ENCODE data around the gene UBE2D4. TPM values are rescaled to one million over a fixed set of nuclear protein-coding genes. Genes with fewer than 3 reads are reported as not detected.
A peak's percentile ranks its signal among the peaks of the same experiment; 100 is the strongest.

UBE2D4 gene
- polyA plus RNA-seq, 4 donors = 10.2 to 13.6 (median 11.8) TPM

DNA sequence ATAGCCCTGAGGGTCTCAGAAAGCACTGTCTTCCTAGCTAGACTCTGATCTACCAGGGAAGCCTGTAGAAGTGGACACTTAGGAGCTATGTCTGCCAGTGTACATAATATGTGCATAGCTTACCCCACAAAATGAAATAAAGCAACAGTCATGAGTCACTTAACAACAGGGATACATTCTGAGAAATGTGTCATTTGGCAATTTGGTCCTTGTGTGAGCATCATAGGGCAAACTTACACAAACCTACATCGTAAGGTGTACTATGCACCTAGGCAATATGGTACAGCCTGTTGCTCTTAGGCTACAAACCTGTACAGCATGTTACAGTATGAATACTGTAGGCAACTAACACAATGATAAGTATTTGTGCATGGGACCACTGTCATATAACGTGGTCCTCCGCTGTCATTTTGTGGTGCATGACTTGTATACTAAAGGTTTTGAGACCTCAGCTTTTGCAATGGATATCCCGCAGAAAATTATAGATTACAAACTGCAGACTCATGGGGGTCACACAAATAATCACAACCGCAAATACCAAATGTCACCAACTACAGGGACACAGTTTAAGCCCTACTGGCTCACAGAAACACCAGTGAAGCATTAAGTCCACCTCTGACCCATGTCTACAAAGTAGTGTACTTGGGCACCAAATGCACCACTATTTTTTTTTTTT is 21.6 kb upstream of the UBE2D4 start:
- Histone ChIP-seq H3K9me3 (ENCODE audit: control insufficient read depth in 2 of 2, insufficient read depth in 1 of 2, low read depth in 1 of 2, low read length in 1 of 2) (no peaks in the 10 kb centered on the region), H3K4me1 (ENCODE audit: control insufficient read depth in 3 of 3, insufficient read depth in 2 of 3, low read depth in 1 of 3, low read length in 2 of 3) (peaks cover 2 to 17% (median 10%) of the 10 kb centered on the region in 3 donors), H3K27me3 (ENCODE audit: control insufficient read depth in 3 of 3, insufficient read depth in 3 of 3, low read length in 3 of 3) (no peaks in the 10 kb centered on the region), H3K27ac (ENCODE audit: low read depth in 1 of 3, low read length in 2 of 3) (peak overlapping the region; percentile 72 to 91 (median 90)), H3K36me3 (ENCODE audit: control insufficient read depth in 3 of 3, insufficient read depth in 2 of 3, low read depth in 1 of 3, low read length in 3 of 3) (peaks cover 0 to 21% (median 0%) of the 10 kb centered on the region in 3 donors), H3K4me3 (ENCODE audit: low read depth in 1 of 3, low read length in 3 of 3) (peak overlapping the region in 1 of 3 donors; percentile 25)
- no peak for FAIRE-seq
- 67 to 90% (median 77%) methylated on average over 5 of the region's 5 CpGs for WGBS, 3 donors
- peak; percentile 58 to 60 for DNase-seq

GRCh38 chr7:43905209-43905946 is 20.9 kb upstream of the UBE2D4 start:
- 15 to 34% (median 29%) methylated on average over 8 of the region's 8 CpGs for WGBS, 3 donors
- peak overlapping the region; percentile 78 to 96 (median 86) for H3K4me3 ChIP-seq (ENCODE audit: low read depth in 1 of 3, low read length in 3 of 3)
- no peak for FAIRE-seq
- H3K4me1 ChIP-seq (ENCODE audit: control insufficient read depth in 3 of 3, insufficient read depth in 2 of 3, low read depth in 1 of 3, low read length in 2 of 3) = peaks cover 2 to 17% (median 10%) of the 10 kb centered on the region in 3 donors
- peak; percentile 93 to 98 for DNase-seq
- H3K9me3 ChIP-seq (ENCODE audit: control insufficient read depth in 2 of 2, insufficient read depth in 1 of 2, low read depth in 1 of 2, low read length in 1 of 2) = no peaks in the 10 kb centered on the region
- peaks cover 0 to 19% (median 0%) of the 10 kb centered on the region in 3 donors for H3K36me3 ChIP-seq (ENCODE audit: control insufficient read depth in 3 of 3, insufficient read depth in 2 of 3, low read depth in 1 of 3, low read length in 3 of 3)
- H3K27ac ChIP-seq (ENCODE audit: low read depth in 1 of 3, low read length in 2 of 3) = peak overlapping the region; percentile 87 to 98 (median 98)
- no peaks in the 10 kb centered on the region for H3K27me3 ChIP-seq (ENCODE audit: control insufficient read depth in 3 of 3, insufficient read depth in 3 of 3, low read length in 3 of 3)

DNA sequence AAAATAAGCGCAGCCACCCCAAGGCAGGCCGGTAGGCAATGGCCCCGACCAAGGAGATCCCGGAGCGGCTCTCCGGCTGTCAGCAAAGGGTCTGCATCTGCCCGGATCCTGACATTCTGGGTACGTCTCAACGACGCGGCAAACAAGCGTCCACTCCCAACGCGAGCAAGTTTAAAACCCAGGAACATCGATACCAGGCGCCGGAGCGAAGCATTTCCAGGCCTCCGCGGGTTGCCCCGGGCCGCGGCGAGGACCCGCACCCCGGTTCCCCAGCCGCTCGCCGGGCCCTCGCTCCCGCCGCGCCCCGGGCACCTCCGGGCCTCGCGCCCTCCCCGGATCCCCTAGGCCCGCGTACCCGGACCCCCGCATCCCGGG is 20.3 kb upstream of the UBE2D4 start:
- no peak for FAIRE-seq
- H3K4me3 ChIP-seq (ENCODE audit: low read depth in 1 of 3, low read length in 3 of 3) = peak overlapping the region; percentile 78 to 96 (median 86)
- WGBS, 3 donors = 1% methylated on average over 15 to 43 of the region's 43 CpGs
- peak; percentile 30 to 70 for DNase-seq
- H3K36me3 ChIP-seq (ENCODE audit: control insufficient read depth in 3 of 3, insufficient read depth in 2 of 3, low read depth in 1 of 3, low read length in 3 of 3) = peaks cover 0 to 19% (median 0%) of the 10 kb centered on the region in 3 donors
- peaks cover 2 to 17% (median 10%) of the 10 kb centered on the region in 3 donors for H3K4me1 ChIP-seq (ENCODE audit: control insufficient read depth in 3 of 3, insufficient read depth in 2 of 3, low read depth in 1 of 3, low read length in 2 of 3)
- no peaks in the 10 kb centered on the region for H3K9me3 ChIP-seq (ENCODE audit: control insufficient read depth in 2 of 2, insufficient read depth in 1 of 2, low read depth in 1 of 2, low read length in 1 of 2)
- H3K27ac ChIP-seq (ENCODE audit: low read depth in 1 of 3, low read length in 2 of 3) = peak overlapping the region; percentile 87 to 98 (median 98)
- no peaks in the 10 kb centered on the region for H3K27me3 ChIP-seq (ENCODE audit: control insufficient read depth in 3 of 3, insufficient read depth in 3 of 3, low read length in 3 of 3)

GRCh38 chr7:43906331-43907010 is 19.8 kb upstream of the UBE2D4 start, which contains the start of gene URGCP:
Gene URGCP, minus strand, starts transcription at chr7:43906596. Its CDS starts 21 bp downstream, at chr7:43906575.
- Histone ChIP-seq H3K4me3 (ENCODE audit: low read depth in 1 of 3, low read length in 3 of 3) (peak within 1 kb of the TSS; percentile 78 to 96 (median 86)), H3K27ac (ENCODE audit: low read depth in 1 of 3, low read length in 2 of 3) (peak within 1 kb of the TSS; percentile 87 to 98 (median 98)), H3K36me3 (ENCODE audit: control insufficient read depth in 3 of 3, insufficient read depth in 2 of 3, low read depth in 1 of 3, low read length in 3 of 3) (peaks cover 0 to 15% (median 0%) of the 10 kb centered on the region in 3 donors), H3K4me1 (ENCODE audit: control insufficient read depth in 3 of 3, insufficient read depth in 2 of 3, low read depth in 1 of 3, low read length in 2 of 3) (peaks cover 2 to 17% (median 10%) of the 10 kb centered on the region in 3 donors), H3K9me3 (ENCODE audit: control insufficient read depth in 2 of 2, insufficient read depth in 1 of 2, low read depth in 1 of 2, low read length in 1 of 2) (no peaks in the 10 kb centered on the region), H3K27me3 (ENCODE audit: control insufficient read depth in 3 of 3, insufficient read depth in 3 of 3, low read length in 3 of 3) (no peaks in the 10 kb centered on the region)
- 0 to 1% (median 0%) methylated on average over 30 to 73 of the region's 73 CpGs for WGBS, 3 donors
- DNase-seq (peak; percentile 58 to 86), FAIRE-seq (no peak)

- FAIRE-seq = no peak
- H3K4me3 ChIP-seq (ENCODE audit: low read depth in 1 of 3, low read length in 3 of 3) = no peak overlapping the region
- DNase-seq = no peak
- no peaks in the 10 kb centered on the region for H3K27me3 ChIP-seq (ENCODE audit: control insufficient read depth in 3 of 3, insufficient read depth in 3 of 3, low read length in 3 of 3)
- peaks cover 0 to 18% of the 10 kb centered on the region in 2 donors for H3K9me3 ChIP-seq (ENCODE audit: control insufficient read depth in 2 of 2, insufficient read depth in 1 of 2, low read depth in 1 of 2, low read length in 1 of 2)
- H3K4me1 ChIP-seq (ENCODE audit: control insufficient read depth in 3 of 3, insufficient read depth in 2 of 3, low read depth in 1 of 3, low read length in 2 of 3) = no peaks in the 10 kb centered on the region
- peaks cover 0 to 8% (median 0%) of the 10 kb centered on the region in 3 donors for H3K36me3 ChIP-seq (ENCODE audit: control insufficient read depth in 3 of 3, insufficient read depth in 2 of 3, low read depth in 1 of 3, low read length in 3 of 3)
- 91 to 95% (median 94%) methylated on average over 5 of the region's 5 CpGs for WGBS, 3 donors
- H3K27ac ChIP-seq (ENCODE audit: low read depth in 1 of 3, low read length in 2 of 3) = no peak overlapping the region
Measured at GRCh38 chr7:43914795-43915194, 11.4 kb upstream of the UBE2D4 start.

DNA sequence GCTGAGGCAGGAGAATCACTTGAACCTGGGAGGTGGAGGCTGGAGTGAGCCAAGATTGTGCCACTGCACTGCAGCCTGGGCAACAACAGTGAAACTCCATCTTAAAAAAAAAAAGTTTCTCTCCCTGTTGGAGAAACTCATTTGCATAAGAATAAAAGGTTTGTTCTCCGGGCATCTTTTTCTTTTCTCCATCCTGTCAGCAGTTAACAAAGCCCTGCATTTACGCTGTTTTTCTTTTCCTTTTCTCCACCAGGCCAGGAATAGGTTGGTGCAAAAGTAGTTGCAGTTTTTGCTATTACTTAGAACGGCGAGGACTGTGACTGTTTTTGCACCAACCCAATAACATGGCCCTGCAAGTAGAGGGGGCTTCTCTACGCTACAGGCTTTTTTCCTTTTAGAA is 10.3 kb upstream of the UBE2D4 start:
- peaks cover 0 to 2% (median 0%) of the 10 kb centered on the region in 3 donors for H3K4me1 ChIP-seq (ENCODE audit: control insufficient read depth in 3 of 3, insufficient read depth in 2 of 3, low read depth in 1 of 3, low read length in 2 of 3)
- FAIRE-seq = no peak
- DNase-seq = no peak
- no peak overlapping the region for H3K27ac ChIP-seq (ENCODE audit: low read depth in 1 of 3, low read length in 2 of 3)
- H3K36me3 ChIP-seq (ENCODE audit: control insufficient read depth in 3 of 3, insufficient read depth in 2 of 3, low read depth in 1 of 3, low read length in 3 of 3) = peaks cover 0 to 5% (median 0%) of the 10 kb centered on the region in 3 donors
- no peaks in the 10 kb centered on the region for H3K27me3 ChIP-seq (ENCODE audit: control insufficient read depth in 3 of 3, insufficient read depth in 3 of 3, low read length in 3 of 3)
- peaks cover 0 to 18% of the 10 kb centered on the region in 2 donors for H3K9me3 ChIP-seq (ENCODE audit: control insufficient read depth in 2 of 2, insufficient read depth in 1 of 2, low read depth in 1 of 2, low read length in 1 of 2)
- no peak overlapping the region for H3K4me3 ChIP-seq (ENCODE audit: low read depth in 1 of 3, low read length in 3 of 3)
- 91 to 96% (median 96%) methylated on average over 5 of the region's 5 CpGs for WGBS, 3 donors

DNA sequence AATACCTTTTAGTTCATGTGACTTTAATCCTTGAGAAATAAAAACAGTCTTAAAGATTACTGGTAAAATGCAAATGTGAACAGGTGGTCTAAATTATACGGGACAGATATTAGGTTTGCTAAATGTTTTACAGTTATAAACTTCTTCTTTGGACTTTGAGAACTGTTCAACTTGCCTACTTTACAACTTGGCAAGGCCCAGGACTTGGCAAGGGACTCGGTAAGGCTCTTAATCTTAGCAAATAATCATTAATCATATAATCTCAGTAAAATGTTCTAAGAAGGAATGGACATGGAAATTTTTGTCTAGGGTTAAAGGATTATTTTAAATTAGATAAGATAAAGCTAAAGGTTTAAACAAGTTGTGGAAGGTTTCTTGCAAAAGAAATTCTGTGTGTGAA is 4.8 kb upstream of the UBE2D4 start:
- WGBS, 3 donors = 20 to 47% (median 27%) methylated on average over 2 of the region's 2 CpGs
- Histone ChIP-seq H3K27me3 (ENCODE audit: control insufficient read depth in 3 of 3, insufficient read depth in 3 of 3, low read length in 3 of 3) (no peaks in the 10 kb centered on the region), H3K4me1 (ENCODE audit: control insufficient read depth in 3 of 3, insufficient read depth in 2 of 3, low read depth in 1 of 3, low read length in 2 of 3) (peaks cover 0 to 6% (median 0%) of the 10 kb centered on the region in 3 donors), H3K4me3 (ENCODE audit: low read depth in 1 of 3, low read length in 3 of 3) (no peak overlapping the region), H3K36me3 (ENCODE audit: control insufficient read depth in 3 of 3, insufficient read depth in 2 of 3, low read depth in 1 of 3, low read length in 3 of 3) (peaks cover 0 to 8% (median 0%) of the 10 kb centered on the region in 3 donors), H3K27ac (ENCODE audit: low read depth in 1 of 3, low read length in 2 of 3) (no peak overlapping the region), H3K9me3 (ENCODE audit: control insufficient read depth in 2 of 2, insufficient read depth in 1 of 2, low read depth in 1 of 2, low read length in 1 of 2) (no peaks in the 10 kb centered on the region)
- peak; percentile 19 to 80 for DNase-seq
- peak; percentile 57 for FAIRE-seq

- H3K27ac ChIP-seq (ENCODE audit: low read depth in 1 of 3, low read length in 2 of 3) = no peak overlapping the region
- H3K9me3 ChIP-seq (ENCODE audit: control insufficient read depth in 2 of 2, insufficient read depth in 1 of 2, low read depth in 1 of 2, low read length in 1 of 2) = no peaks in the 10 kb centered on the region
- peaks cover 0 to 6% (median 2%) of the 10 kb centered on the region in 3 donors for H3K4me1 ChIP-seq (ENCODE audit: control insufficient read depth in 3 of 3, insufficient read depth in 2 of 3, low read depth in 1 of 3, low read length in 2 of 3)
- no peak for DNase-seq
- peaks cover 0 to 8% (median 0%) of the 10 kb centered on the region in 3 donors for H3K36me3 ChIP-seq (ENCODE audit: control insufficient read depth in 3 of 3, insufficient read depth in 2 of 3, low read depth in 1 of 3, low read length in 3 of 3)
- 94 to 97% (median 96%) methylated on average over 4 of the region's 4 CpGs for WGBS, 3 donors
- H3K27me3 ChIP-seq (ENCODE audit: control insufficient read depth in 3 of 3, insufficient read depth in 3 of 3, low read length in 3 of 3) = no peaks in the 10 kb centered on the region
- FAIRE-seq = no peak
- no peak overlapping the region for H3K4me3 ChIP-seq (ENCODE audit: low read depth in 1 of 3, low read length in 3 of 3)
Measured at GRCh38 chr7:43922726-43923125, 3.5 kb upstream of the UBE2D4 start.

All from small intestine (tissue), 7 donors.